Activated naive CD4-positive, alpha-beta T cell treated with anti-CD3 and anti-CD28 coated beads, Interleukin-2, amount 50 U/mL, for 72 hours (primary cell): Measurements from ENCODE around the gene AGMO. TPM values are rescaled to one million over a fixed set of nuclear protein-coding genes. Genes with fewer than 3 reads are reported as not detected.

ENCODE experiments used
- ATAC-seq, 2 donors: fragments of 150-1000 bp; cut with Tn5 transposase; 2 replicates each; pipeline ENCODE4 v1.10.0; 2021; ENCODE audit warnings: mild to moderate bottlenecking in 2 of 2, moderate library complexity in 2 of 2
- DNase-seq, 2 donors: peaks; one replicate each; pipeline ENCODE4 v3.0.0; 2021 to 2022; ENCODE audit warnings: low spot score in 2 of 2
- H3K27ac Mint-ChIP-seq, 2 donors: one replicate each; pipeline ENCODE4 v1.8.0; 2022; ENCODE audit warnings: mild to moderate bottlenecking in 2 of 2, mixed read lengths in 2 of 2
- H3K36me3 Mint-ChIP-seq, 2 donors: one replicate each; pipeline ENCODE4 v1.8.0; 2022; ENCODE audit warnings: mixed read lengths in 2 of 2
- H3K9me3 Mint-ChIP-seq, 2 donors: one replicate each; pipeline ENCODE4 v1.8.0; 2022; ENCODE audit warnings: mixed read lengths in 2 of 2
- total RNA-seq, 2 donors: library from RNA; stranded (reverse); gene quantifications; one replicate each; pipeline ENCODE4 v1.2.3, GENCODE V29; 2022

The AGMO gene
- total RNA-seq, 2 donors from 2014 or later, result not detected

DNA sequence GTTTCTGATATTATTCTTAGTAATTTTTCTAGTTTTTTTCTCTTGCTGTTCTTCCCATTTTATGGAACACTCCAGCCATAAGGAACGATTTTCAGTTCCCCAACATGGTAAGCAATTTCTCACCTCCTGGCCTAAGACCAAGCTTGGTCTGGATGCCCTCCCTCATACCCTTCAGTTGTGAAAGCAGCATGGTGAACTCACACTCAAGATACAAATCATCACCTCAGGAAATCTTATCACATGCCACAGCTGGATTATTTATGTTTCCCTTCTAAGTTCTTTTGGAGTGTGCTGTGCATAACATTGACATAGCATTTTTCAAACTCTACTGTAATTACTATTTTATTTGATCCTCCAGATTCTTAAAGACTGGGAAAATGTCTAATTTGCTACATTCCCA lies 216.6 kb downstream of the AGMO start:
- ATAC-seq (no peak), DNase-seq (no peak)
- peaks cover 0 to 6% of the 10 kb centered on the region in 2 donors for H3K36me3 Mint-ChIP-seq
- no peak overlapping the region for H3K27ac Mint-ChIP-seq
- H3K9me3 Mint-ChIP-seq, result peaks cover 6 to 18% of the 10 kb centered on the region in 2 donors

DNA sequence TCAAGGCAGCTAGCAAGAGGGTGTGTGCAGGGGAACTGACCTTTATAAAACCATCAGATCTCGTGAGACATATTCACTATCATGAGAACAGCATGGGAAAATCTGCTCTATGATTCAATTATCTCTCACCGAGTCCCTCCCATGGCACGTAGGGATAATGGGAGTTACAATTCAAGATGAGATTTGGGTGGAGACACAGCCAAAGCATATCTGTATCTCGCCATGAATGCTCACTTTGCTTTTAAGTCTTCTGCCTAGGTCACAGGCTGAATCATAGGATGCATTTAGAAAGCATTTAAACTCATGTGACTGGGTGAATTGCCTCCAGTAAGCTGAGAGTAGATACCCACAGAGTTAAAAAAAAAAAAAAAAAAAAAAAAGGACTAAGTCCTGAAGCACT lies 220.0 kb downstream of the AGMO start:
- Mint-ChIP-seq H3K36me3 (peaks cover 0 to 6% of the 10 kb centered on the region in 2 donors), H3K27ac (no peak overlapping the region), H3K9me3 (peaks cover 10 to 13% of the 10 kb centered on the region in 2 donors)
- DNase-seq (no peak), ATAC-seq (no peak)

DNA sequence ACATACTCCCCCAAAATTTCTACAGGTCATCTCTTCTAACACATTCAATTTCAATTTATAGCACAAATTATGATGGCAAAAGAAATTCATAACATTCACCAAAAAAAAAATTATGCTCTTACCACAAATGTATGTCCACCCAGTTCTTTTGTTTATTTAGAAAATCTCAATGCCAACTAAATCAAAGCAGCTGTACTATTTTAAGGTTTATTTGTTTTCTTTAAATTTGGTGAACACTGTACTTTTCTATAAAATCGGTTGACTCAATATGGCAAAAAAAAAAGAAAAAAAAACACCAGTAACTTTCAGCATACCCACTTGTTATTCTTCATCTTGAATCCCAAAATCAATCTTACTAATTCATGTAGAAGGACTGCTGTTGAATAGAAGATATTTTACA lies 225.7 kb downstream of the AGMO start:
- H3K27ac Mint-ChIP-seq, result no peak overlapping the region
- peaks cover 0 to 5% of the 10 kb centered on the region in 2 donors for H3K9me3 Mint-ChIP-seq
- DNase-seq, result no peak
- H3K36me3 Mint-ChIP-seq, result peaks cover 0 to under 1% of the 10 kb centered on the region in 2 donors
- no peak for ATAC-seq

DNA sequence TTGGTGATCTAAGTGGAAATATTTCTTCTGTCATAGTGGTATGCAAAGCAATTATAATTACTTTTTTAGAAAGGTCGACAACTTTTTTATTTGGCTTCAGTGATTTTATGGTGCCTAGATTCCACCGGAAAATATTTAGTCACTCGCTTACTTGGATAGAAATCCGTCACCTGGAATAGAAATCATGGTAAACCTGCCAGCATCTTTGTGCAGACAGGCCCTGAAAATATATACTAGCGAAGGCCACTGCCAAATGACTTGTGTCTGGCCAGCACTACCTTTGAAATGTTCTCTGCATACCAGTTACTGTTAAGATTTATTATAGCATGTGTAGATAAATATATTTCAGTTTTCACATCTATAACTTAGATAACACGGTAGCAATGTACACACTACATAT lies 226.4 kb downstream of the AGMO start:
- DNase-seq, result no peak
- H3K36me3 Mint-ChIP-seq, result no peaks in the 10 kb centered on the region
- peaks cover 0 to 4% of the 10 kb centered on the region in 2 donors for H3K9me3 Mint-ChIP-seq
- no peak for ATAC-seq
- no peak overlapping the region for H3K27ac Mint-ChIP-seq

DNA sequence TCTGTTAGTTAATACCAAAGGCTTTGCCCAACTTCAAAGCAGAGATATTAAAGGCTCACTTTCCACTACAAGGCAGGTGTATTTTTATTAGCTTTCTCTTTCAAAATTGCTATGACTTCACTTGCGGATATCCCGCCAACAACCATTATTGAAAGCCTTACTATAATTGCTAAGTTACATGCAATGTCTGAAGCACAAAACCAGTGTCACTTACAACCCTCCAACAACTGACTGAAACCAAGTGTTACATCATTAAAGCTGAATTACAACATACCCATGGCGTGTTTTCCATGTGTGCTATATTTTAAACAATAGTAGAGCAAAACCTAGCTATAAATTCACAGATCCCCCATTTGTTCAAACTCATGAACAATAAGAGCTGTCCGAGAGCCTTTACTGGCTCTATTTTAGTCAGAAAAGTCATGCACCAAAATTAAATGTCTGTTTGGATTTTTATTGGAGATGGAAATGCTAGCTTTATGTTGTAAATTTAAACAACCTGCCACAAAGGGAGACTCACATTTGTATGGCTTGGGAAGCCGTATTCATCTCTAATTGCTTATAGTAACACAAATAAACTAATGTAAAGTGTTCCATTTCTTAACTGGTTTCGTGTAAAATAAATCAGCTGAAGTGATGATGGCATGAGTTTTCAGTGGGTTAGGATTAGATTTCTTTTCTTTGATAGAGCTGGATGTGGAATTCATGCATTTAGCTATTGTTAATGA lies 227.1 kb downstream of the AGMO start:
- H3K27ac Mint-ChIP-seq, result no peak overlapping the region
- peaks cover 0 to 4% of the 10 kb centered on the region in 2 donors for H3K9me3 Mint-ChIP-seq
- no peaks in the 10 kb centered on the region for H3K36me3 Mint-ChIP-seq
- DNase-seq, result no peak
- no peak for ATAC-seq

DNA sequence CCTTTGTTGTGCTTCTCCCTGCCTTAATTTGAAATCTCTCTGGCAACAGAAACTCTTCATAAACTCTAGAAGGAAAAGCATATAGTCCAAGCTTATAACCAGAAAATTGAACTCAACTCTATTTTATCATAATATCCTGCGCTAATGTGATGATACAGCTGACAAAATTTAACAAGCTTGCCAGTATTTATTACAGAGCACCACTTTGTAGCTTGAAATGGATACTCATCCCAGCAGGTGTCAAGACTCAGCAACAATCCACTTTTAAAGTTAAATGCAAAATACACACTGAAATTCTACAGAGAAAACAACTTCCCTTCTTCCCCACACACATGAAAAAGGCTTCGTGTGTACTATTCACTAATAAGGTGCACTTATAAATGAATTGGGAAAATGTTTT lies 228.9 kb downstream of the AGMO start:
- DNase-seq, result no peak
- Mint-ChIP-seq H3K9me3 (no peaks in the 10 kb centered on the region), H3K27ac (no peak overlapping the region), H3K36me3 (no peaks in the 10 kb centered on the region)
- ATAC-seq, result no peak

DNA sequence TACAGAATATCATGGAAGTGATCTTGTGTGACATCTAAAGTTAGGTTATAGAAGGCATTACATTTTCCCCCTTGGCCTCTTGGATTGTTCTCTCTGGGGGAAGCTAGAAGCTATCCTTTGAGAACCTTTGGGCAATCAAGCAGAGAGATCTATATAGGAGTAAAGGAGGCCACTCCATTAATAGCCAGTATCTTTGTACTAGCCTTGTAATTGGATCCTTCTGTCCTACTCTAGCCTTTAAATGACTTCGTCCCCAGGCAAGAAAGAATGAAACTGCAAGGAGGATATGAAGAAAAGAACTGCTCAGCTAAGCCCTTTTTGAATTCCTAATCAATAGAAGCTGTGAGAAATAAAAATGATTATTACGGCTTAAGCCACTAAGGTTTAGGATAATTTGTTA lies 230.9 kb downstream of the AGMO start:
- DNase-seq (no peak), ATAC-seq (no peak)
- H3K9me3 Mint-ChIP-seq, result no peaks in the 10 kb centered on the region
- H3K36me3 Mint-ChIP-seq, result no peaks in the 10 kb centered on the region
- H3K27ac Mint-ChIP-seq, result no peak overlapping the region

DNA sequence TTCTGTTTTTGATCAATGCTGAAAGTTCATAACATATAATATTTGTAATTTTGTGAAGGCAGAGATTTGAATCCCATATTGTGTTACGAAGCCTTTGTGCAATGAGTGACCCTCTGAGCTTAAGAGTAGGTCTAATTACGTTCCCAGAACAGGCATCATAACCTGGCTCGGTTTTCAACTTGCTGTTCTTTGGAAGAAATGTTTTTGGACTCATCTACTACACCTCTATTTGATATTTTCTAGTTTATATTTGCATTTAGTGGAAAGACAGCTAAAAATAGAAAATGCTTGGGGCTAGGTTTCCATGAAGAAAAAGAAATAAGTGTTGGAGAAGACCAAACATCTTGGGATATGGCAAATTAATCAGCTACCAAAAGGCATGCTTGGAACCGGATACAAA lies 234.8 kb downstream of the AGMO start:
- Mint-ChIP-seq H3K27ac (no peak overlapping the region), H3K36me3 (no peaks in the 10 kb centered on the region), H3K9me3 (no peaks in the 10 kb centered on the region)
- no peak for ATAC-seq
- no peak for DNase-seq

DNA sequence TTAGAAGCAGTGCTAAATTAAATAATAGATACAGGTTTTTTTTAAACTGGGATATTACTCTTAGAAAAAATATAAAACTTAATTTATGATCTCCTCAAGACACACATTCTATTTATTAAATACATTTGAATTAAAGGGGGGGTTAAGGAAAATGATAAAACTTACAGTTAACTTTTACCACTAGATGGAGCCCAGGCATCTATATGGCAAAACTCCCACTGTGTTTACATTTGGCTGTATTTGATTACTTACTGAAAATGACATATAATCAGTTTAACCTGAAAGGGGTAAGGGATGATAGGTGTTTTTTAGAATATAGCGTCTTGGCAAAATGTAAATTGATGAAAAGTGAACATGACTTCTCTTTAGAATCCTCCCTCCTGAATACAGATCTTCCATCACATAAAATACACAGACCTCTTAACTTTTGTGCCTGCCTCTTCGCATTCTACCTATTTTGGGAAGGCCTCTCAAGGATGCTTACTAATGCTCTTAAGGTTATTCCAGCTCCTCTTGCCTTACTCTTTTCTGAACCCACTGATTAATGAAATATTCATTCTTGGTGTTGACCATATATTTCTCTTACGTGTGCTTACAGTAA lies 235.7 kb downstream of the AGMO start:
- Mint-ChIP-seq H3K36me3 (no peaks in the 10 kb centered on the region), H3K9me3 (no peaks in the 10 kb centered on the region), H3K27ac (no peak overlapping the region)
- DNase-seq (no peak), ATAC-seq (no peak)

DNA sequence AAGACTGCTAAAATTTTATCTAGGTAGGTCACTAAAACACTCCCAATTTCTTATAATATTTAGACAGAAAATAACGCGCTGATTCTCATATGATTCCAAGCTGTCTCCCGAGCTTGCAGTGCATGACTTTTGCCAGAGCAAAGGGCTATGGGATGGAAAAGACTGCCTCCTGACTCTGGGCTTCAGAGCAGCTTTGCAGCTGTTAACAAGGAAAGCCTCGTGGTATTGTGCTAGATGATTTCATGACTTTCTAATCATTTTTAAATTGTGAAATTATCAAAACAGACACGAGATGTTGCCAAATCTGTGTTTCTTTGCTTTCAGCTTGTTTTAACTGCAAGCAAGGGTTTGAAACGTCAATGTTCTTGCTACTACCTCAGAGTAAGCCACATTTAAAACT lies 238.3 kb downstream of the AGMO start:
- Mint-ChIP-seq H3K27ac (no peak overlapping the region), H3K36me3 (no peaks in the 10 kb centered on the region), H3K9me3 (peaks cover 0 to 5% of the 10 kb centered on the region in 2 donors)
- no peak for DNase-seq
- ATAC-seq, result no peak

DNA sequence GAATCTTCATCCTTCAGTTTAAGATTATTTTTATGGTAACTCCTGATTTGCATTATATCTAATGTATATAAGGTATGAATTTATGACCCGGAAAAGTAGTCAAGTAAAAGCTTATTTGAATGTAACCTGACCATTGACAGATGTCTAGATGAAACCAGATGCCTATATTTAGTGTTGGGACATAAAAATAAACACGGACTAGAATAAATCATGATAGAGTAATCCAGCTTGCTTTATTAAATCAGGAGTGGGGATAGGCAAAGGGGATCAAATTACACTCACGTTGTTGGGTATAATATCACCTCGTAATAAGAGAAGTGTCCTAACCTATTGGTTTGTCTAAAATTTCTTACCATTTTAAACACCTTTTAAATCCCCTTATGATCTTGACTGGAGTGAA lies 244.6 kb downstream of the AGMO start:
- H3K27ac Mint-ChIP-seq, result no peak overlapping the region
- no peak for DNase-seq
- H3K9me3 Mint-ChIP-seq, result peaks cover 0 to 5% of the 10 kb centered on the region in 2 donors
- H3K36me3 Mint-ChIP-seq, result no peaks in the 10 kb centered on the region
- ATAC-seq, result no peak

DNA sequence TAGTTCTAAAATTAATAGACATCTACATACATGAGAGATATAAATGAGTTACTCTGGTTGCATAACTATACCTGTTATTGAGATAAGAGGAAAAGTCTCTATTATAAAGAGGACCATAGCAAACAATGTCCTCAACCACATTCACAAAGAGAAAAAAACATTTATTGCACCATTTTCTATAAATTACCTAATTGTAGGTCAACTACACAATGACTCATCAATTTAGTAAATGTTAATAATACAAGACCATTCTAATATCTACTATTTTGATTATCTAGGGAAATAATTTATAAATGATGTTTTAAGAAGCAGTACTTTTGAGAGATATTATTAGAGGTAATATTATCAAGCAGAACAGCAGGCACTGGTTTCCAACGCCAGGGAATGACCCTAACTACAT lies 246.1 kb downstream of the AGMO start:
- H3K9me3 Mint-ChIP-seq, result peaks cover 3 to 11% of the 10 kb centered on the region in 2 donors
- no peak overlapping the region for H3K27ac Mint-ChIP-seq
- DNase-seq (no peak), ATAC-seq (no peak)
- no peaks in the 10 kb centered on the region for H3K36me3 Mint-ChIP-seq

DNA sequence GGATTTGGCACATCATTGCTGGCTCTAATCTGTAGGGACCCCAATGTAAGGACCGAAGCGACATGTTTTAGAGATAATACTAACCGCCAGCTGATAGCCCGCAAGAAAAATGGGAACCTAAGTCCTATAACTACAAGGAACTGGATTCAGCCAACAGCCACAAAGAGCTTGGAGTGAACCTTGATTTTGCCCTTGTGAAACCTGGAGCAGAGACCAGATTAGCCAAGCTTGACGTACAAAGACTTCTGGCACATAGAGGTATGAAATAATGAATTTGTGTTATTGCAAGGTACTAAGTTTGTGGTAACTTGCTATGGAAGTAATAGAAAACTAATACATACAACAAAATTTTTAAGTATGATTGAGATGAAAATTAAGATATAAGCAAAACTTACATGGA lies 246.9 kb downstream of the AGMO start:
- DNase-seq (no peak), ATAC-seq (no peak)
- Mint-ChIP-seq H3K9me3 (peaks cover 3 to 11% of the 10 kb centered on the region in 2 donors), H3K36me3 (no peaks in the 10 kb centered on the region), H3K27ac (no peak overlapping the region)

DNA sequence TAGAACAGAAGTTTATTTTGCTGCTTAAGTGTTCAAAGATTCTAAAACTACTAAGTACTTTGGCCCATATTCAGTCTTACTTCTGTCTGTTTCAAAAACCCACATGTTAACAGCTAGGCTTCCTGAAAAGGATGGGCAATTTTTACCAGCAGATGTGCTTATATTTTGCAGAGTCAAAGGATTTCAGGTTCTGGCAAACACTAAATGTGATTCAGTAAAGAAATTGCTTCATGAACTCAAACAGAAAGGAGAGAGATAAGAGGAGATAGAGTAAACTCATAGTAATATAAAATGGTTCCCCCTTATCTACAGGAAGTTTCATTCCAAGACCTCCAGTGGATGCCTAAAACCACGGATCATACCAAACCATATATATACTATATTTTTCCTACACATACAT lies 248.5 kb downstream of the AGMO start:
- DNase-seq, result no peak
- Mint-ChIP-seq H3K27ac (no peak overlapping the region), H3K9me3 (peaks cover 3 to 6% of the 10 kb centered on the region in 2 donors), H3K36me3 (no peaks in the 10 kb centered on the region)
- no peak for ATAC-seq

DNA sequence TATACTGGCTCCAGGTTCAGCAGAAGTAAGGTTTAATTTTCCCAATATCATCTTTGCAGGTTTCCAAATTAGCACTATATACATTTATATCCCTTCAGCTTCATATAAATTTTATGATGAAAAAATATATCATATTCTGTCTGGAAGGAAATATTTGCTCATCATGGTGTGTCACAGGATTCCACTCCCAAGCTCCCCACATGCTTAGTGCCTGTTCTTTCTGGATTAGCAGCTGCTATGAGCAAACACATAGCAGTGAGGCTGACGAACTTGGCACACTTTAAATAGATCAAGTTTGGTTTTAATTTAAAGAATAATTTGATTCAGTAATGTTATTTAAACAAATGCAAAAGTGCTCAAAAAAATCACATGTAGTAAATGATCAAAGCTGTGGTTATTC lies 251.9 kb downstream of the AGMO start:
- no peak for ATAC-seq
- DNase-seq, result no peak
- H3K9me3 Mint-ChIP-seq, result peaks cover 3 to 6% of the 10 kb centered on the region in 2 donors
- no peak overlapping the region for H3K27ac Mint-ChIP-seq
- H3K36me3 Mint-ChIP-seq, result no peaks in the 10 kb centered on the region

DNA sequence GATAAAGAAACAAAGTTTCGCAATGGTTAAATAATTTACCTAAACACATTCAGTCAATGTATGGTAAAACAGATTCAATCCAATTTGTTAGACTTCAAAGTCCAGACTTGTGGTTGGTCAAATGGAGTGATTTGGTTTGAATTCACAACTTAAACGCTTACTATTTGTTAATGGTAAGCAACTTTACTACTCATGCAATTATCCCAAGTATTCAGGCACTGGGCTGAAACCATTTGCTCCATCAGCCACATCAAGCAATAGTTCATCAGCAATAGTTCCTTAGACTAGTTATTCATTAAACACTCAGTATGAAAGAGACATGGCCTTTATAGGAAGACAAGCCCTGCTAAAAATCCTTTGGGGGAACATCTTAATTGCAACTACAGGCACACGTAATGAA lies 253.0 kb downstream of the AGMO start:
- Mint-ChIP-seq H3K27ac (no peak overlapping the region), H3K9me3 (peaks cover 3 to 6% of the 10 kb centered on the region in 2 donors), H3K36me3 (no peaks in the 10 kb centered on the region)
- no peak for ATAC-seq
- DNase-seq, result no peak

DNA sequence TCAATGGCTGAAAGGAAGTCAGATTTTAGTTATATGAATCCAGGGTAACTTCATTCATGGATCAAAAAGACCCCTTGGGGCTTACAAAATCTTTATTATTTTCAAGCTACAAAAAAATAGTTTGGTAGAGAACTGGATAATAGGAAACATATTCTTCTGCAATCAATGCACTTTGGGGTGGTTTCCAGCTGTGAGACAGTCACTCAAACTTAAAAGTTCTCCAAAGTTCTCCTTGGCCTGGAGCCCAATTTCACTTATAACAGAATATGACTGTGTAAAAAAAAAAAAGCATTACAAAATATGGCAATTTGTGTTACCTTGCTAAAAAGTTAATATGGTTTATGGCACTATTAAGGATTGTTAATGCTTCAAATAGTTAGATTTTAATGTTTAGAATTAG lies 255.5 kb downstream of the AGMO start:
- ATAC-seq (no peak), DNase-seq (no peak)
- Mint-ChIP-seq H3K27ac (no peak overlapping the region), H3K36me3 (no peaks in the 10 kb centered on the region), H3K9me3 (peaks cover 0 to 3% of the 10 kb centered on the region in 2 donors)

DNA sequence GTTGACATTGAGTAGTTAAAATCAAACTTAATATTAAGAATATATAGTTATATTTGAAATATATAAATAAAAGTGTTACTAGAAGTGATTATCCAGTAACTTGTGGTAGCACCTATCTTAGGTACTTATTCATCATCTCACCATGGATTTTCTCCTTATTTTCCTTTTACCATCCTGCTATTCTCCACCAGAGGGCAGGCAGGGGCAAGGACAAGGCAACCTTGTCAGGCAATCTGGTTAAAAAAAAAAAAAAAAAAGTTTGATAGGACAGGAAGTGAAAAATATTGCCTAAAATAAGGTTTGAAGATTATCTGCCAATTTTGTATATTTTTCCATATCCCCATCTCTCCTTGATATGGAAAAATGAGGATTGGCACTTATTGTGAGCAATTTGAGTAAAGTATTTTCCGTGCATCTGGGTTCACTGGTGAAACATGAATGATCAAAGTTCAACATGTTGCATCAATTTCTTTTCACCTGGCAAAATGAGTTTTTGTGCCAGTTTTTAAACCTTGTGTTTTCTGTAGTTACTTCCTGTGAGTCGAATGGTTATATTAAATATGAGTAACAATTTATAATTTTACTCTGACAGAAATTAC lies 256.7 kb downstream of the AGMO start:
- ATAC-seq (no peak), DNase-seq (peak in 1 of 2 donors; percentile 2)
- no peaks in the 10 kb centered on the region for H3K36me3 Mint-ChIP-seq
- H3K9me3 Mint-ChIP-seq, result no peaks in the 10 kb centered on the region
- H3K27ac Mint-ChIP-seq, result no peak overlapping the region
